Measurements from ENCODE around the gene ST6GALNAC6.

The ST6GALNAC6 gene, protein sequence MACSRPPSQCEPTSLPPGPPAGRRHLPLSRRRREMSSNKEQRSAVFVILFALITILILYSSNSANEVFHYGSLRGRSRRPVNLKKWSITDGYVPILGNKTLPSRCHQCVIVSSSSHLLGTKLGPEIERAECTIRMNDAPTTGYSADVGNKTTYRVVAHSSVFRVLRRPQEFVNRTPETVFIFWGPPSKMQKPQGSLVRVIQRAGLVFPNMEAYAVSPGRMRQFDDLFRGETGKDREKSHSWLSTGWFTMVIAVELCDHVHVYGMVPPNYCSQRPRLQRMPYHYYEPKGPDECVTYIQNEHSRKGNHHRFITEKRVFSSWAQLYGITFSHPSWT

DNA sequence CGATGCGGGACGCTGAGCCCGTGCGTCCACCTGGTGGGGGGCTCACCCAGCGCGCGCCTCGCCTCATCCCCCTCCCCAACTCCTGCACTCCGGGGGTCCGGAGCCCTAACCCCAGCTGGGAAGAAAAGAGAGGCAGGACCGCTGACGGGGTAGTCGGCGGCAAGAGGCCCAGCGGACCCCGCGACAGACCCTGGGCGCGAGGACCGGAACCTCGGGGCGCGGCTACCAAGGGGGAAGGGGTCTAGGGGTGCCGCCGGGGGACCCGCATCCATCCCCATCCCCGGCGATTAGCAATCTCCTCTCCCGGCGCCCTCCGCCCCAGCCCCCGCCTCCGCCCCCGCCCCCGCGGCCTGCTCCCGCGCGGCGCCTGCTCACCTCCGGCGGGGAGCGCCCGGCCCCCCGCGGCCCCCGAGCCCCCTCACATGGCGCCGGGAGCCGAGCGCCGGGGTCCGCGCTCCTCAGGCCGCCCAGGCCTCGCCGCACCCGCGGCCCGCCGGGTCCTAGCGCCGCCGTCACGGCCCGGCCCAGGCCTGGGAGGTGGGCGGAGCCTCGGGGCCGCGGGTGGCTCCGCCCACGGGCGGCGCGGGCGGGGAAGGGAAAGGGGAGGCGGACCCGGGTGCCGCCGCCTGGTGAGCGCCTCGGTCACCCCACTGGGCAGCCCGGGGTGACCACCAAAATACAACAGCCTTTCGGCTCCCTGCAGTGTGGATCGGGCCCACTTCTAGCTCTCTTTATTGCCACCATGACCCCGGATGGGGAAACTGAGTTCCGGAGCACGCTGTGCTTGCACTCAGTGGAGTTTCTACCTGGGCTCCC, at the start of gene ST6GALNAC6:
Gene ST6GALNAC6 (minus strand): TSS at position 476 of the 816 bp plus-strand sequence. CDS start 1,622 bp downstream, outside the sequence.
- peak; percentile 77 for DNase-seq

DNA sequence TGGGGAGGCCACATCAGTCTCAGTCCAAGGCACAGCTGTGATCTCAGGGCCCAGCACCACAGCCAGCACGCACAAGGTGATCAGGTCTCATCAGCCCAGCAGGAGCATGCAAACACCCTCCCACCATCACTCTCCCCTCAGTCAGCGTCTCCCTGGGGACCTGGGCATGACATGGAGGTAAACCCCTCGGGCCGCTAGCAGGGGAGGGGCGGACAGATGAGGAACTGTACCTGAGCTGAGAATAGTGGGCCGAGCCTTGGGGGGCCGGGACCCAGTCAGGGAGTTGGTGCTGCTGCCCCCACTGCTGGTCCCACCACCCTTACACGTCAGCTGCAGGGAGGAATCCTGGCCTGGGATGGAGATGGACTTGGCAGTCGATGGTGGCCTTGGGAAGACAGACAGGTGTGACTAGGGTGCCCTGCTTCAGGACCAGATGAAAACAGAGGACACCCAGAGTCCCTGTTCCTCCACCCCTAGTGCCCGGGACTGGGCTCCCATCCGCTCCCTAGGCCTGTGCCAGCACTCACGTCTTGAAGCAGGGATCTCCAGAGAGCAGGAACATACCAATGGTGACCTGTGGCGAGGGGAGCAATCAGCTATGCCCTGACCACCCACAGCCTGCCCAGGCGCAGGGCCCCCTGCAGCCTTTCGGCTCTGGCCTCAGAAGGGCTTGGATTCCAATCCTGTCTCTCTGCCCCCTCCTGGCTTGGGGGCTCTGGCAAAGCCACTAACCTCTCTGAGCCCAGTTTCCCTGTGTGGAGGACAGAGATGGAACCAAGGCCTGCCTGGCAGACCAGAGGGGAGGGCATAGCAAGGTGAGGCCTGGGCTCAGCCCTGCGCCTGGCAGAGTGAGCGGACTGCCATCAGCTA, 48.7 kb upstream of the ST6GALNAC6 start:
- DNase-seq: no peak

DNA sequence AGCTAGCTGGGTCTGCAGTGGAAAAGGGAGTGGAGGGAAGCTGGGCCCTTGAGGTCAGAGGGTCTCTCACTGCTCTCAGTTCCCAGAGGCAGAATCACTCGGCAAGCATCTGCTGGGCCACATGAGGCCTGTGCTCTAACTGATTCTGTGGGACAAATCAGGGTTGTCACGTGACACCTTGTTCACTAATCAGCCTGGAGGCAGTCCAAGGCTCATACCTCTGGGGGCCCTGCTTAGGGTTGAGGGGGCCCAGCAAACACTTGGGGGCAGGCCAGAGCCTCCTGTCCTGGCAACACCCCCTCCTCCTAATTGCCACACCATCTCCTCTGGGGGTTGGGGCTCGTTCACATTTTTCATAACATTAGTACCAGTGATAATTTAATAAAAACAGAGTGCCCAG, 47.3 kb upstream of the ST6GALNAC6 start:
- DNase-seq: no peak

DNA sequence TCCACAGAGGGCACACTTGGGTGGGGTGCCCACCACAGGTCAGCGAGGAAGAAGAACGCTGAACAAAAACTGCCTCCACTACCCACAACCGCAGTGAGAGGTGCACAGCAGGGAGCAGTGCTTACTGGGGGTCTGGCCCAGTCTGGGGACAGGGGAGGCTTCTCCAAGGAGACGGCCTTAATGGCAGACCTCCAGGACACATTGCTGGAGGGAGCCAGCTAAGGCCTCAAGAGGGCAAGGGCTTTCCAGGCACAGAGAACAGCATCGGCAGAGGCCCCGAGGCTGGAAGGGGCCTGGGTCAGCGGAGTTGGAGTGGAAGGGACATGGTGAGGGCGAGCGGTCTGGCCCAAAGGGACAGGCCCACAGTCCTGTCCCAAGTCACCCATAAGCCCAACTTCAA, 46.5 kb upstream of the ST6GALNAC6 start:
- no peak for DNase-seq

DNA sequence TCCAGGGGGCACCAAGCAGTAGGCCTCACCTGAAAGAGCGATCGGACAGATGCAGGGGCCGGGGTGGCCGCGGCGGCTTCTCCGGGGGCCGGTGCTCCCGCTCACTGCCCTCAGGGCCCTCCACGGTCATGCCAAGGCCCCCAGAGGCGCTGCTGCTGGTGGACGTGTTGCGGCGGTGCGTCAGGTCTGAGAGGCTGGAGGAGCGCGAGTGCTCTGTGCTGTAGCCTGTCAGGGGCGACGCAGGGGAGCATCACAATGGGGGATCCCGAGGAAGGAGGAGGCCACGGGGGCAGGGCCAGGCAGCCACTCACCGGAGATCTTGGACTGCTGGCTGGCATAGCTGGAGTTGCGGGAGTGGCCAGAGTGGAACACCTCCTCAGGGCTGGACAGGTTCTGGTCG, 45.9 kb upstream of the ST6GALNAC6 start:
- DNase-seq: no peak

DNA sequence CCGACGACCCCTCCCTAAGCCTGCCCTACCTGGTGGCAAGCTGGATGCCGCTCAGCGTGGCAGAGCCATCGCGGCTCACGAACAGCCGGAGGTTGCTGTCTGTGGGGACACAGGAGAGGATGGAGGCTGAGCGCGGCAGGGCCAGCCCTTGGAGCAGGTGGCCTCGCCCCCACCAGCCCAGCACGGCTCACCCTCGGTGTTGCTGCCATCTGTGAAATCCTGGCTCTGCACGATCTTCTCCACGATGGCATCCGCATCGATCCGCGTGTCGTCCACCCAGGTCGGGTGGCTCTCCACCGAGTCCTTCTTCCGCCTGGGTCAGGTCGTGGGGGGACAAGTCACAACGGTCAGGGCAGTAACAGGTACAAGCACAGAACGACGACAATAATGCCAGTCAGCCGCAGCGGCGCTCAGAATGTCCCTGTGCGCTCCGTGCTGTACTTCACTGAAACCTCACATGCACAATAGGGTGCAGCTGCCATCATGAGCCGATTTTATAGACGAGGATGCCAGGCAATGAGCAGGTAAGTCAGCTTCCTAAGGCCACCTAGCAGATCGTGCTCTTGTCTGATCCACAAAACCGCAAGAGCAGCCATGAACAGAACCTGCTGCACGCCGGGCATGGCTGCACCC, 45.3 kb upstream of the ST6GALNAC6 start:
- no peak for DNase-seq

DNA sequence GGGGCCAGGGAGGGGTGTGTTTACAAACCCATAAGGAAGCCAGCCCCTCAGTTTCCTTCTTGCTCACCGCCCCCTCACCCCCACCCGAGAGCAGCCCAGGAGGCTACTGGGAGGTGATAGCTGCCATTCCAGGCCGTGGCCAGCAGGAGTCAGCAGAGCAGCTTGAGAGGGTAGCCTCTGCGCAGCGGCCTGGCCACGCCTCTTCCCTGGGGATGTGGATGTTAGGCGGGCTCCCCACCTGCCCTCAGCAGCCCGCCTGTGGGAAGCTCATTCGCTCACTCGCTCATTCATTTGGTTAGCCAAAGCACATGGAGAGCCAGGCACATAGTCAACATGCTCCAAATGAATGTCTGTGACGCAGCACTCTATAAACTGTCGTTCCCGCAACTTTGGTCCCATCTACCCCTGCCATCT, 44.3 kb upstream of the ST6GALNAC6 start:
- DNase-seq: peak; percentile 82

DNA sequence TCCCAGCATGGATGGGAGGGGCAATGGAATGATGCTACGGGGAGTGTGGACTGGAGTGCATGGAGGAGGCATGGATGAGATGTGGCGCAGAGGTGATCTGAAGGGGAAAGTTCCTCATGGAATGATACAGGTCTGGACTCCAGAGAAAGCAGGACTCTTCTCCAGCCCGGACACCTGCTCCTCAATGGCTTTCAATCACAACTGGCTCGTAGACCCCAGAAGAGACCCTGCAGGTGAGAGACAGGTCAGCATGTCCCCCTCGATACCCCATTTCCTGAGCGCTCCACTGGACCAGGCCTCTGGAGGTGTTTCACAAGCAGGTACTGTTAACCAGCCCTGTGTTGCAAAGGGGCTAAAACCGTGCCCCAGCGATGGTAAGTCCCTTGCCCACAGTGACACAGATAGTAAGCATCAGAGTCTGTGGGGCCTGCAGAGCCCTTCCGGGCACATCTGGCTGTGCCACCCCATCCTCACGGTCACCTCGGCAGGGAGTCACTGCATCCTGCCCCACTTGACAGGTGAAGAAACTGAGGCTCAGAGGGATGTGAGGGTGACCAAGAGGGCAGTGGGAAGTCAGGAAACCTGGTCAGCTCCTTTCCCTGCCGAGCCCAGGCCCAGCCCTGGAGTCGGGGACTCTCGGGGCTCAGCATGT, 43.7 kb upstream of the ST6GALNAC6 start:
- DNase-seq: no peak

DNA sequence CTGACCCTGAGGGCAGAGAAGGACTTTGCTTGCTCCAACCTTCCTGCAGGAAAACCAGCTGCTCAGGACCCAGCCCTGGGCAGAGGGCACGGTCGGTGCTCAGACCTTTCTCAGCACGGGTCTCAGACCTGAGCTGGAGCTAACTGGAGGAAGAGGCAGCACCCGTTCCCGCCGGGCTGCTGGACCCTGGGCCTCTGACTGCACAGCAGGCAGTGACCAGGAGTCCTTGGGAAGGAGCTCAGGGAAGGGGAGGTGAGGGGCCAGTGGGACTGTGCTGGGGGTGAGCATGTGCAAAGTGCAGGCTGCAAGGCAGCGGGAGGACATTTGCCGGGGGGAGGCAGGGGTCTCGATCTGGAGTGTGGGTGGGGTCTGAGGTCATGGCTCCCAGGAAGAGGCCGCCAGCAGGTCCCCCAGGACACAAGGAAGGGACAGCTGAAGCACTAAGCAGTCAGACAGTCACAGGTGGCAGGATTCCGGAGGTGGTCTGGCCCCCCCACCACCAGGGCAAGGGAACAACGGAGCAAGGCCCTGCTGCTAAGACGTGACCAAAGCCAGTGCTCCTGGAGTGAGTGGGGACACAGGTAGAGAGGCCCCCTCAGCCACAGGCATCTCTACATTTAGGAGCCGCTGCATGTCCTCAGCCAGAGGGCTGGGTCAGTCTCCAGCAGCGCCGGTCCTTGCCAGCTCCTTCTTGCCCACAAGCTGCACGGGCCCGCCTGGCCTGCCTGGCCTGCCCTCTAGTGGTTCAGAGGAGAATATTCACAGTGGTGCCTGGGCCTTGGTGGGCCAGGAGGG, 43.0 kb upstream of the ST6GALNAC6 start:
- peak; percentile 53 for DNase-seq

DNA sequence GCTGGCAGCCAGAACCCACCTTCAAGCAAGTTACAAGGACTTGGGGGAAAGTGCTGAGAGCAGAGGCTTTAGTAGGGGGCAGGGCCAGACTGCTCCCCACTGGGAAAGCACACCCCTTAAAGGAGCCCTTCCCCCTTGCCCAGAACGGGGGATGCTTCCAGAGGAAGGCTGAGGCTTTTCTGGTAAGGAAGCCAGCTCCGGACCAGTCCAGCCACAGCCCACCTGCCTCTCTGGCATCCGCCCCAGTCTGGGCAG, 42.5 kb upstream of the ST6GALNAC6 start:
- no peak for DNase-seq

DNA sequence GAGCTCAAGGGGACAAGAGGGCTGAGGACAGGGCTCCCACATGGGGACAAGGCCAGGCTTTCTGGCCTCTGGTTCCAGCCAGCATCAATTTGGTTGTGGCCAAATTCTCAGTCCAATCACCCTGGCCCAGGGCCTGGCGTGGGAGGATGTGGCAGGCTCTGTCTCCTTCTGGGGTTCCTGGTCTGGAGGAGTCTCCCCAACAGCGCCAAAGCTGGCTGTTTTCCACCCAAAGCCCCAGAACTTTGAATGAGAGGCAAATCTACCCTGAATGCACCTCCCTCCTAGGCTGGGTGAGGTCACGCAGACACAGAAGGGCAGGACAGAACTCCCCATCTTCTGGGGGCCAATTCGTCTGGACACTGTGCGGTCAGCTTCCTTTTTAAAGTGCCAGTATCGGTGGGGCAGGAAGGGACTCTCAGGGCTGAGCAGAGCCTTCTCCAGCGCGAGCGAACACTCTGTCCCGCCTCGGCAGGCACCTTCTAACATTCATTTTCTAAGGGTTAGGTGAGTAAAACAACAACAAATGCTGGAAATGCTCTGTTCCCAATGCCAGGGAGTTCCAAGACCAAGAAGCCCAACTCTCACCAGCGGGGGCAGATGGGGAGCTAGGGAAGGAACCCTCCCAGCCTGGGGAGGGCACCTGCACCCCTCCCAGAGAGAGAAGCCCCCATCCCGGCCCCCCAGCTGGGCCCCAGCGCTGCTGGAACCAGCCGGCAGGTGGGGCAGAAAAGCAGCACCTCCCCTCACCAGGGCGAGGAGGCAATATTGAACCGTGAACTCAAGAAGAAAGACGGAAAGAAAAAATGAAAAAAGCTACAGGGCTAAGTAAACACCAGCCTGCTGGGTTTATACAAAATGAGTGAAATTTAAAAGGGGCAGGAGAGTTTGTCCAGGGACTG, 41.9 kb upstream of the ST6GALNAC6 start:
- no peak for DNase-seq

DNA sequence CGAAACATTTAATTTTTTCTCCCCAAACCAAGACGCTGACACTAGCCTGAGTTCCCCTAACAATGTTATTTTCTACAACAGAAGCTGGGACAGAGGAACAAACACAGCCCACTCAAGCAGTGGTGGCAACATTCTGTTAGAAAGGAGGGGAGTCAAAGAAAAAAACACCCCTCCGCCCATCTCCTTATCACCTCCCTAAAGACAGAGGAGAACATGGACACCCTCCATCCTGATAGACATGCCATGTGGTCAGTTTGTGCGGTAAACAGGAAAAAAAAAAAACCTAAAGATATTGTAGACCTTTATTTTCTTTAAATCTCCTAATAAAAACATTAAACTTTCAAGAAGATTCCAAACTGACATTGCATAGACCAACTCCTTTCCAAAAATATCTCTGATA, 41.2 kb upstream of the ST6GALNAC6 start:
- DNase-seq: no peak

DNA sequence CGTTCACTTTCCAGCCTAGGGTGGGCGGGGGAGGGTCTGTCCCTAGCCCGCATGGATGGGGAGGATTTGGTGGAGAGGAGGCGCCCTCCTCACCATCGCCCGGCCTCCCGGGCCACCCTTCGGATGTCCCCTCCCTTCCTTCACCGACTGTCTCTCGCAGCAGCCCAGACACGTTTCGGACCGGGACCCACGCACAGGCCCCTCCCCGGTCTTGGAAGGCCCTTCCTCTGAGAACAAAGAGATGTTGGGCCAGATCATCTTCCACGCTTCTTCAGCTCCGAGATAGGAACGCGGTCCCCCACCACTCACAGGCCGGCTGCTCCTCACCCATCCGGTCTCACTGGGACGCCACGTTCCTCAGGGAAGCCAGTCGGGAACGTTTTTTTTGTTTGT, 38.9 kb upstream of the ST6GALNAC6 start:
- no peak for DNase-seq

DNA sequence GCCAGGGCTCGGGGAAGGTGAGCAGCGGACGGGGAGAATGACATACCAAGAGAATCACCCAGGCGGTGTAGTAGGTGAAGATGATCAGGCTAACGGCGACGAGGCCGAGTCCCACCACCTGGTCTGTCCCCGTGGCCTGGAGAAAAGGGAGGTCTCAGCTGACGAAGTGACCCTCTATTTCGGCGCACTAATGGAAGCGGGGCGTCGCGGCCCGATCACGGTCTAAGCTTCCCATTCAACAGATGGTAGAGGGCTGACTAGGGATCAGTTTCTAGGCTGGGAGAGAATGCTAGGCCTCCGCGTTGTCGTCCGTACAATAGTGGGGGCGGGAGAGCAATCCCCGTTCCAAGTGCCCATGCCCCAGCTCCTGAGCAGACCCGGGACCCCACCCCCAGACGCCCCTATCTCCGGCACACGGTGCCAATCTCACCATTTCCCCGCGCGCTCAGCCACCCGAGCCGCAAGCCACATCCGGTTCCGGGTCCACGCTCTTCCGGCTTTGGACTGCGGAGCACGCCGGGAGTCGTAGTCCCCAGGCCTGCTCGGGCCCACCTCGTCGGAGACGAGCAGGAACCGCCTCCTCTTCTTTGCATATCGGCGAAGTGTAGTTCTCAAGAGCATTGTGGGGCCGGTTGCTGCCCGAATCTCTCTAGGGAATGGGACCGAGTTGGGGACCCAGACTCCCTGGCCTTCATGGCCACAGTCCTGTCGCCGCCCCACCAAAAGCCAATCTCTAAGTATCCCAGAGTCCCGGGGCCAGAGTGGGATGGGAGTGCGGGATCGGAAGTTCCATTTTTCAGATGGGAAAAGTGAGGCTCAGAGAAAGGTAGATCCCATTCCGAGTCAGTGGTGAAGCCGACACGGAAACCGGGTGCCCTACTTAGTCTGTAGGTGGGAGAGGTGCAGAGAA, 38.2 kb upstream of the ST6GALNAC6 start, which contains the start of gene DPM2:
Gene DPM2 (minus strand): TSS at position 467 of the 910 bp plus-strand sequence. CDS start 34 bp downstream, at position 433.
- peak; percentile 87 for DNase-seq

DNA sequence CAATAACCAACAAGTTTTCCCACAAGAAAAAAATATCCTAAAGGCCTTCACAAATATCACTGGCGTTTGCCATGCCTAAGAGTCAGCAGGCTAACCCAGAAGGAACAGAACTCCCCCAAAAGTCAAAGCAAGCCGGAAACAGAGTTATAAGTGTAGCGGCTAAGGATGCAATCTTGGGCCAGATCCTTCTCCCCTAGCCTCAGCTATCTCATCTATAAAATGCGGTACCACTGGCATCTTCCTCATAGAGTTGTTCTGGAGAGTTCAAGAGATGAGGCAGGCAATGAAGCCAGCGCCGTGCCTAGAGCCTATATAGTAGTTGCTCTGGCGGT, 37.6 kb upstream of the ST6GALNAC6 start:
- no peak for DNase-seq

DNA sequence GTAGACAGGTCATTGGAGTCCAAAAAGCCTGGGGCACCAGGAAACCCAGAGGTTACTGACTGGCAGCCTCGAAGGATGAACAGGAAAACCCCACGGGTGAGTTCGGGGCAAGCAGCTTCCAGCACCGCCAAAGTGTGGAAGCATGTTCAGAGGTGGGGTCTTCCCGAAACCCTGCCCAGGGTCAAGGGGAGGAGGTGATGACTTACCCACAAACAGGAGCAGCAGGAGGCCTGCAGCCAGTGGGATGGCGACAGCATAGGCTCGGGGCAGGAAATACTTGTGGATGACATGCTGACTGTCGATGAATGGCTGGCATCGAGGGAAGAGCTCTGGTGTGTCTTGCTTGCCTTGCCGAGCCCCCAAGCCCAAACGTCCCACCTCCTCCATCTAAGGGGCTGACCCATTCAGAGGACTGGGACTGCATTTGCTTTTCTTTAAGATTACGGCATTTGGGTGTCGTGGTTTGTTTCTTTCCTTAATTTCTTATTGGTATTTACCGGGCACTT, 37.0 kb upstream of the ST6GALNAC6 start:
- no peak for DNase-seq

DNA sequence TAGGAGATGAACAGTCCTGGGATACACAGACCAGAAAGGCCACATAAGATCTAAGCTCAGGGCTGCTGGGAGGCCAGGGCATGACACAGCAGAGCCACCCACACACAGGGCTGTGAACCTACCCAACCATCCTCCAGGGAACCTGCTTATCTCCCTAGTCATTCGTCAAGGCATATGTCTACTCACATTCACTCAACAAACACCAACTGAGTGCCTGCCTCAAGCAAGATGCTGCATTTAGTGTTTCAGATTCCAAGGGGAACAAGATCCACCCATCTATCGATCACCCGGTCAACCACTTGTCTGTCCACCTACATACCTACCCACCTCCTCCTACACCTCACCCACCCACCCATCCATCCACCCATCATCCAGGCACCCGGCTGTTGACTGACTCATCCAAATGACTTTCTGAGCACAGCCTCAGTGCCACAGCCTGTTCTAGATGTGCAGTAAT, 36.4 kb upstream of the ST6GALNAC6 start:
- peak; percentile 42 for DNase-seq

DNA sequence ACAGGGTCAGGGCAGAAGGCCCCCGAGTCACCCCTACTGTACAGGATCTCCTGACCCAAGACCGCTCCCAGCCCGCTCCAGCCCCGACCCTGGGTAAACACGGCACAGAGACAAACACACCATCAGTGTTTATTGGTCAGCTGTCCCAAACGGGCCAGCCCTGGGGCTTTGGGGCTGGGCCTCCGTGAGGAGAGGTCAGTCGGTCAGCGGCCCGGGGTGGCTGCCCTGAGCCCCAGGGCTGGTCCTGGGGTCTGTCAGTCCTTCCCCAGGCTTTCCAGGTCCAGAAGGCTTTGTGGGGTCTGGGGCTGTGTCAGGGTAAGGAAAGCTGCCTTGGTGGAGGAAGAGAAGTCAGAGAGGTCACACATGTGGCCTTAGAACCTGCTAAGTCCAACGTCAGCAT, 35.6 kb upstream of the ST6GALNAC6 start:
- DNase-seq: no peak

DNA sequence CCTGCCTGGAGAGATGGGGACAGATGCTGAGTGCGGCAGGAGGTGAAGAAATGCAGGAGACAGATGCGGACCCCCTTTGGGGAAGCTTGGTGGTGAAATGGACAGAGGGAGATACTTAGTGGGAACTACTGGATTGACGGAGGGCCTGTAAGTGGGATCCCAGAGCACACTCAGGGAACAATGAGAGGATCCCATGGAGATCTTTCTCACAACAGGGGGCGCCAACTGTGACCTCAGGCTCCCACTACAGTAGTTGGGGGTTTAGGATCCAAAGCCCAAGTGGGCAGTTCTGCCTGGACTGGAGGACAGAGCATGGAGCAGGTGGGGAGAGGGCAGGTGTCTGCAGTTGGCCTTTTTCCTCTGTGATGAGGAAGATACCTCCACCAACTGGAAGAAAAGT, 34.8 kb upstream of the ST6GALNAC6 start:
- DNase-seq: no peak
